ENCODE measurements around the gene LAMTOR2. TPM values are rescaled to one million over a fixed set of nuclear protein-coding genes. Genes with fewer than 3 reads are reported as not detected.

The LAMTOR2 gene
- total RNA-seq, 1 experiment from 2014 or later = 60.2 TPM

DNA sequence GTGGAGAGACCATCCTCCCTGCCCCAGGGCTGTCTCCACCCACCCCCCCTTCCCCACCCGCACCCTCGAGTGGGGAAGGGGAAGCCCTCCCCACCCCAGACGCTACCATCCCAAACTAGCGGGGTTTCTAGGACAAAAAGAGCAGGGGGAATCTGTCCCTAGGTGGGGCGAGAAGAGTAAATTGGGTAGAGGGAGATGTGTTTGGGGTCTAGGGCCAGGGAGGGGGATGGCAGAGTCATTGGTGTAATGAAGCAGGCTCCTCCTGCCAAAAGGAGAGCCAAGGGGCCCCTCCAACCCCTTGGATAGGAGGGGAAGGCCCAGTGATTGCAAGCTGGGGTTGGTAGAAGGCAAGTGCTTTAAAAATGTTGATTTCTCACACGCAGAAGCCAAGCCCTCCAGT lies 17.7 kb downstream of the LAMTOR2 start:
- H3K9me2 ChIP-seq (ENCODE audit: insufficient read depth) = no peaks in the 10 kb centered on the region
- no peak overlapping the region for H3K27ac ChIP-seq (ENCODE audit: low read depth, low read length)
- H4K20me1 ChIP-seq (ENCODE audit: insufficient read depth) = no peaks in the 10 kb centered on the region
- POLR2A ChIA-PET = no interaction called here
- CTCF ChIA-PET = interaction anchor here (0.5 to 1.5 kb wide), 2 partner anchors 12 to 154 kb away, joined by 3 to 4 read pairs; partner anchors contain the start of gene RAB25
- no peak overlapping the region for H3K9ac ChIP-seq (ENCODE audit: low read length)
- ATAC-seq (no peak), DNase-seq (ENCODE audit: low read depth, low spot score) (no peak)
- no peak overlapping the region for H3K4me3 ChIP-seq (replicated peaks in 1 of 2; ENCODE audit: low read depth in 1 of 2, low read length in 2 of 2)
- H3K27me3 ChIP-seq (ENCODE audit: insufficient read depth, low read length) = no peaks in the 10 kb centered on the region
- no peak overlapping the region for H2AFZ ChIP-seq (ENCODE audit: low read depth, low read length, poor library complexity, severe bottlenecking)
- H3K4me1 ChIP-seq (ENCODE audit: control insufficient read depth in 1 of 2, insufficient read depth in 2 of 2, low read length in 2 of 2) = peaks cover 0 to 11% of the 10 kb centered on the region in 2 experiments; a peak in 2 of 4 replicates
- intact Hi-C loops (cut with micrococcal nuclease) = no loop called here
- H3K36me3 ChIP-seq (ENCODE audit: control insufficient read depth in 1 of 2, insufficient read depth in 2 of 2, low read length in 2 of 2) = peaks cover 18 to 31% of the 10 kb centered on the region in 2 experiments
- TF ChIP-seq SRF (IDR thresholded peaks at IDR 0.05; ENCODE audit: low read depth) (no peak), FOSL1 (IDR thresholded peaks at IDR 0.05; ENCODE audit: low read depth) (no peak), CEBPB (IDR thresholded peaks at IDR 0.05; ENCODE audit: low read depth) (no peak), EGR1 (IDR thresholded peaks at IDR 0.05; ENCODE audit: low read depth) (no peak), RAD21 (IDR thresholded peaks at IDR 0.05; ENCODE audit: low read depth) (no peak), YY1 (IDR thresholded peaks at IDR 0.05; ENCODE audit: extremely low read depth, insufficient replicate concordance, low read depth, low read length) (no peak), SP1 (IDR thresholded peaks at IDR 0.05; ENCODE audit: low read depth) (no peak), EZH2 (IDR thresholded peaks at IDR 0.05) (no peak), EZH2phosphoT487 (IDR thresholded peaks at IDR 0.05; ENCODE audit: borderline replicate concordance) (no peak), ZFX (IDR thresholded peaks at IDR 0.05) (no peak)
- TF ChIP-seq, protein P1, sequence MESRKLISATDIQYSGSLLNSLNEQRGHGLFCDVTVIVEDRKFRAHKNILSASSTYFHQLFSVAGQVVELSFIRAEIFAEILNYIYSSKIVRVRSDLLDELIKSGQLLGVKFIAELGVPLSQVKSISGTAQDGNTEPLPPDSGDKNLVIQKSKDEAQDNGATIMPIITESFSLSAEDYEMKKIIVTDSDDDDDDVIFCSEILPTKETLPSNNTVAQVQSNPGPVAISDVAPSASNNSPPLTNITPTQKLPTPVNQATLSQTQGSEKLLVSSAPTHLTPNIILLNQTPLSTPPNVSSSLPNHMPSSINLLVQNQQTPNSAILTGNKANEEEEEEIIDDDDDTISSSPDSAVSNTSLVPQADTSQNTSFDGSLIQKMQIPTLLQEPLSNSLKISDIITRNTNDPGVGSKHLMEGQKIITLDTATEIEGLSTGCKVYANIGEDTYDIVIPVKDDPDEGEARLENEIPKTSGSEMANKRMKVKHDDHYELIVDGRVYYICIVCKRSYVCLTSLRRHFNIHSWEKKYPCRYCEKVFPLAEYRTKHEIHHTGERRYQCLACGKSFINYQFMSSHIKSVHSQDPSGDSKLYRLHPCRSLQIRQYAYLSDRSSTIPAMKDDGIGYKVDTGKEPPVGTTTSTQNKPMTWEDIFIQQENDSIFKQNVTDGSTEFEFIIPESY (IDR thresholded peaks at IDR 0.05; ENCODE audit: extremely low read depth, insufficient replicate concordance, low read length) = no peak
- TF ChIP-seq, protein P2, sequence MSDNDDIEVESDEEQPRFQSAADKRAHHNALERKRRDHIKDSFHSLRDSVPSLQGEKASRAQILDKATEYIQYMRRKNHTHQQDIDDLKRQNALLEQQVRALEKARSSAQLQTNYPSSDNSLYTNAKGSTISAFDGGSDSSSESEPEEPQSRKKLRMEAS (IDR thresholded peaks at IDR 0.05) = no peak
- TF ChIP-seq, protein P3, sequence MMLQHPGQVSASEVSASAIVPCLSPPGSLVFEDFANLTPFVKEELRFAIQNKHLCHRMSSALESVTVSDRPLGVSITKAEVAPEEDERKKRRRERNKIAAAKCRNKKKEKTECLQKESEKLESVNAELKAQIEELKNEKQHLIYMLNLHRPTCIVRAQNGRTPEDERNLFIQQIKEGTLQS (IDR thresholded peaks at IDR 0.05) = no peak
- peaks cover 4% of the 10 kb centered on the region; the same call in 1 of the 2 replicates for H3K79me2 ChIP-seq (ENCODE audit: insufficient read depth, low read length)
- H3K4me2 ChIP-seq (ENCODE audit: low read length) = no peak overlapping the region
- H3K9me3 ChIP-seq (ENCODE audit: control insufficient read depth in 1 of 2, insufficient read depth in 1 of 2, low read depth in 1 of 2, low read length in 2 of 2) = no peaks in the 10 kb centered on the region
- RAD21 ChIA-PET (ENCODE audit: low non-redundant PET in 1 of 2, low total read pairs in 2 of 2, uncharacterized antibody in 2 of 2, unreplicated experiment in 2 of 2) = no interaction called here
- no TSS peak for BruUV-seq (replicated peaks)

Data from HCT116 (cell line).